Measurements from ENCODE around the gene RMI2.

RMI2 gene

GRCh38 chr16:11399261-11399831, 54.1 kb downstream of the RMI2 start:
- DNase-seq (ENCODE audit: low spot score) = no peak

GRCh38 chr16:11400076-11400475, 54.8 kb downstream of the RMI2 start:
- DNase-seq (ENCODE audit: low spot score) = no peak

Data from globus pallidus (tissue), 1 donor.